NT2/D1 (cell line): ENCODE results near the gene EDA2R.

Experiments
- SUZ12 ChIP-seq: IDR thresholded peaks from 2 replicates; pipeline ENCODE4 v1.6.1; 2011; ENCODE audit not compliant: insufficient read length, insufficient read depth; ENCODE audit errors: extremely low read depth
- ZNF274 ChIP-seq: IDR thresholded peaks from 2 replicates; pipeline ENCODE4 v1.6.1; 2011; ENCODE audit warnings: mild to moderate bottlenecking, low read depth, low read length

DNA sequence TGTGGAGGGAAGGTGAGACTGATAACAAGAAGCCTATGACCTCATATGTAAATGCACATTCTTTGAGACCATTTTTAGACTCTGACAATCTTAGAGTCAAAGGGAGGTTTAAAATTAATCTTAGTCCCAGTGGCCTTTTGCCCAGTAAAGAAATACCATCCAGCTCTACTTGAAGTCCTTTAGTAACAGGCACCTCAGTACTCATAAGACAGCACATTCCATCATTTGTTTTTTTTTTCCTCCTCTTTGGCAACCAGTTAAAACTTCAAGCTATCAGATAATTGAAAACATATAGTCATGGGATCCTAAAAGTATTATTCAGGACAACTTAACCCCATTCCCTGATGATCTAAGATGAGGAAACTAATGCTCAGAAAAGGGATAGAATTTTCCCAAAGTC, 4.6 kb downstream of the EDA2R start:
- TF ChIP-seq SUZ12 (no peak), ZNF274 (no peak)
